ENCODE results near the gene EHD1.

The EHD1 gene

DNA sequence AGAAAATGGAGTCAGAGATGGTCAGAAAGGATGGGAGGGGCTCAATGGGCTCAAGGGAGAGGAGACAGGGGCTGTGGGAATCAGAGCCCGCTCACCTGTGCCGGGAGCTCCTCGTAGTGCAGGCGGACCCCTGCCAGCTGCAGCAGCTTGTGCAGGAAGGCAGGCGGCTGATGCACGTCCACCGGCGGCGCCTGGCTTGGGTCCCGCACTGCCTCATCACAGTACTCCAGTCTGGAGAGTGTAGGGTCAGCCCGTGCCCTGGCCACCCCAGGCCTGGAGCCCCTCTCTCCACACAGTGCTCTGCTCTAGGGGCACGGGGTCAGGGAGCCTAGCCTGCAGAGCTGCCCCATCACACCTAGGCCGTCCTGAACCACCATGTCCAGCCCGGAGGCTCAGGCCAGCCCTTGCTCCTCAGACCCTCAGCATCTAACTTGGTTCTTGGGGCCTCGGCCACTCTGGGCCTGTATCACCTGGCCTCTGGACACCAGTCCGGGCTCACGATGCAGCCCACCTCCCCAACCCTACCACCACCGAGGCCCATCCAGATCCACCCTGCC is 34.8 kb upstream of the EHD1 start:
- Histone ChIP-seq H3K36me3 (ENCODE audit: insufficient read depth, low read length) (no peaks in the 10 kb centered on the region; the same call in 1 of the 2 replicates), H3K4me3 (no peak overlapping the region), H3K9ac (ENCODE audit: insufficient read length) (no peak overlapping the region), H3K27ac (no peak overlapping the region), H3K9me3 (ENCODE audit: low read depth, low read length) (no peaks in the 10 kb centered on the region)
- TF ChIP-seq EZH2 (IDR thresholded peaks at IDR 0.05) (no peak), POLR2AphosphoS5 (IDR thresholded peaks at IDR 0.05; ENCODE audit: borderline replicate concordance, low read depth, low read length) (no peak), FOXP2 (optimal IDR thresholded peaks at IDR 0.05; ENCODE audit: control extremely low read depth, extremely low read length, insufficient read depth) (no peak)
- no peak for DNase-seq (ENCODE audit: low read depth, low spot score)

DNA sequence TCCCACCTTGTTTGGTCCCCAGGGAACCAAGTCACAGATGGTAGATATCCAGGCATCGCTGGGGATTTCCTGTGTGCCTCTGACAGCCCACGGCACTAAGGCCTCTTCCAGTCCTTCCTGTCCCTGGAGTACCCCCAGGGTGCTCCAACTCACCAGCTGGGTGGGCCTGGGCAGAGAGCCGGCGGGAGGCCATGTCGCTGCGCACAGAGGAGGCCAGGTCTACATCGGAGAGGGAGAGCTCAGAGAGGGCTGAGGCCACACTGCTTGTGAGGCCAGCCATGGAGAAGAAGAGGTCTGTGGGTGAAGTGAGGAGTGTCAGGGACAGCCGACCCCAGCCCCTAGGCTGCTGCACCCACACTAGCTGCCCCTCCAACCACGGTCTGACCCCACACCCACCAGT is 33.3 kb upstream of the EHD1 start:
- no peak for DNase-seq (ENCODE audit: low read depth, low spot score)
- no peak overlapping the region for H3K27ac ChIP-seq
- H3K36me3 ChIP-seq (ENCODE audit: insufficient read depth, low read length): no peaks in the 10 kb centered on the region; the same call in 1 of the 2 replicates
- H3K4me3 ChIP-seq: no peak overlapping the region
- no peak overlapping the region for H3K9ac ChIP-seq (ENCODE audit: insufficient read length)
- no peaks in the 10 kb centered on the region for H3K9me3 ChIP-seq (ENCODE audit: low read depth, low read length)
- TF ChIP-seq EZH2 (IDR thresholded peaks at IDR 0.05) (no peak), POLR2AphosphoS5 (IDR thresholded peaks at IDR 0.05; ENCODE audit: borderline replicate concordance, low read depth, low read length) (no peak), FOXP2 (optimal IDR thresholded peaks at IDR 0.05; ENCODE audit: control extremely low read depth, extremely low read length, insufficient read depth) (no peak)

DNA sequence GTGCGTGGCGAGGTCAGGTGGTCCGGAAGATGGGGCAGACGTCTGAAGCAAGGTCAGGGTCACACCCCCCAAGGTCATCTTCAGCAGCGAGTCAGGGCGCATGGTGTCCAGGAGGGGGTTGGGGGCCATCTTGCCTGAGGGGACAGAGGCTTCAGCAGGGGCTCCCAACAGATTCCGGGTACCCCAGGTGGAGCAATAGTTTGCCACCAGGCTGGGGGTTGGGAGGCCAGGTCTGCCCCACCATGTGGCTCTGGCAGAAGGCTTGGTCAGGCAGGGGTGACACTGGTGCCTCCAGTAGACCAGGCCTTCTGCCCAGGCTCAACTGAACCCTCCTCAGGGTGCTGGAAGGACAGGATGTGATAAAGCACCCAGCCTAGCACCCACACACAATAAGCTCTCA is 32.7 kb upstream of the EHD1 start:
- DNase-seq (ENCODE audit: low read depth, low spot score): no peak
- H3K36me3 ChIP-seq (ENCODE audit: insufficient read depth, low read length): no peaks in the 10 kb centered on the region; the same call in 1 of the 2 replicates
- H3K9me3 ChIP-seq (ENCODE audit: low read depth, low read length): no peaks in the 10 kb centered on the region
- no peak overlapping the region for H3K4me3 ChIP-seq
- H3K9ac ChIP-seq (ENCODE audit: insufficient read length): no peak overlapping the region
- no peak overlapping the region for H3K27ac ChIP-seq
- TF ChIP-seq EZH2 (IDR thresholded peaks at IDR 0.05) (no peak), POLR2AphosphoS5 (IDR thresholded peaks at IDR 0.05; ENCODE audit: borderline replicate concordance, low read depth, low read length) (no peak), FOXP2 (optimal IDR thresholded peaks at IDR 0.05; ENCODE audit: control extremely low read depth, extremely low read length, insufficient read depth) (no peak)

DNA sequence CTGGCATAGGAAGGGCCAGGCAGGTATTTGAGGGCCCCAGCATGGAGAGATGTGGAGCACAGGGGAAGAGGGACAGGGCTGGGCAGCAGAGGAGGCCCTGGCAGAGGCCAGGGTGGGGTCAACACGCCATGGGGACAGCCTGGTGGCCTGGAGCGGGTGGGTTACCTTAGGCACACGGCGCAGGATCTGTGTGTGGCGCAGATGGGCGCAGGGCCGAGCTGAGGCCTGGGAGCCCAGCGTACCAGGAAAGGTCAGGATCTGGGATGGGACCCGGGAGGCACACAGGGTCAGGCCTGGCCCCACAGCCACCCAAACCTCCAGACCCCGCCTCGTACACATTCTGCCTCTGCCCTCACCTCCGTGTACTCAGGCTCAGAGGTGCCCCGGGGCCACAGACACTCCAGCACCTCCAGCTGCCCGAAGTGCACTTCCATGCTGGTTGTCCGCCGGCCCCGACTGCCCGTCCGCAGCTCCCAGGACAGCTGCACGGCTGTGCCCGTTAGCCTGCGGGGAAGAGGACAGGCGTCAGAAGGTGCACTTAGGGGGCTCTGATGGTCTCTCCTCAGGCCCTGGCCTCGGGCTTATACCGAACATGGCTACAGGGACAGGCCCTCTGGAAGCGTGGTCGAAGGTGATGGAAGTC is 32.2 kb upstream of the EHD1 start:
- no peaks in the 10 kb centered on the region for H3K9me3 ChIP-seq (ENCODE audit: low read depth, low read length)
- H3K36me3 ChIP-seq (ENCODE audit: insufficient read depth, low read length): no peaks in the 10 kb centered on the region; the same call in 1 of the 2 replicates
- TF ChIP-seq EZH2 (IDR thresholded peaks at IDR 0.05): no peak
- no peak for TF ChIP-seq FOXP2 (optimal IDR thresholded peaks at IDR 0.05; ENCODE audit: control extremely low read depth, extremely low read length, insufficient read depth)
- TF ChIP-seq POLR2AphosphoS5 (IDR thresholded peaks at IDR 0.05; ENCODE audit: borderline replicate concordance, low read depth, low read length): no peak
- no peak for DNase-seq (ENCODE audit: low read depth, low spot score)
- no peak overlapping the region for H3K4me3 ChIP-seq
- no peak overlapping the region for H3K27ac ChIP-seq
- H3K9ac ChIP-seq (ENCODE audit: insufficient read length): no peak overlapping the region

DNA sequence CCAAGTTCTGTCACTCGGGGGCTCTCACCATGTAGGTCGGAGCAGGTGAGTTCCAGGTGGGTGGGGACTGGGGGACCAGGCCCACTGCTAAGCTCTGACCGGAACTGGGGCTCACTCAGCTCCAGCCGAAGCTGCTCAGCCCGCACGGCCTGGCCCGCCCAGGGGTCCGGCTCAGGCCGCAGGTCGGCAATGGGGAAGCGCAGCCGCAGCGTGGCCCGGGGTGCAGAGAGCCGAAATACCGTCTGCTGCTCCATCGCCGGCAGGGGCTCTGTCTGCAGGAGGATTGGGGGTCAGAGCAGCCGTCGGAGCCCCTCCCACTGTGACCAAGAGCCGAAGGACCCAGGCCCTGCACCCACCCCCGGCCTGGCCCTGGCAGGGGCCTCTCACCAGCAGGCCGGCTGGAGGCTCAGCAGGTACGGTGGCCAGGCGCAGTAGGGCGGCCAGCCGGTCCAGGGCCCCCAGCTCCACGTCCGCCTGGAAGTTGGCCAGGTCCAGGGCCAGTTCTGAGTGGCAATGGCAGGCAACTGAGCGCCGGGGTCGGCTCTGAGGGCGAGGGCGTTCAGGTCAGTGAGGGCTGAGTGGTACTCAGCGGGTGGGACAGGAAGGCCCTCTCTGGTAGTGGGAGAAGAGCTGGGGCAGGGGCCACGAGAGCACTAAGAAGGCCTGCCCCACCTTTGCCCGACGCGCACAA is 31.4 kb upstream of the EHD1 start:
- H3K4me3 ChIP-seq: no peak overlapping the region
- TF ChIP-seq EZH2 (IDR thresholded peaks at IDR 0.05) (no peak), FOXP2 (optimal IDR thresholded peaks at IDR 0.05; ENCODE audit: control extremely low read depth, extremely low read length, insufficient read depth) (no peak), POLR2AphosphoS5 (IDR thresholded peaks at IDR 0.05; ENCODE audit: borderline replicate concordance, low read depth, low read length) (no peak)
- no peak overlapping the region for H3K27ac ChIP-seq
- no peaks in the 10 kb centered on the region for H3K9me3 ChIP-seq (ENCODE audit: low read depth, low read length)
- peaks cover 4% of the 10 kb centered on the region for H3K36me3 ChIP-seq (ENCODE audit: insufficient read depth, low read length)
- no peak for DNase-seq (ENCODE audit: low read depth, low spot score)
- H3K9ac ChIP-seq (ENCODE audit: insufficient read length): no peak overlapping the region

DNA sequence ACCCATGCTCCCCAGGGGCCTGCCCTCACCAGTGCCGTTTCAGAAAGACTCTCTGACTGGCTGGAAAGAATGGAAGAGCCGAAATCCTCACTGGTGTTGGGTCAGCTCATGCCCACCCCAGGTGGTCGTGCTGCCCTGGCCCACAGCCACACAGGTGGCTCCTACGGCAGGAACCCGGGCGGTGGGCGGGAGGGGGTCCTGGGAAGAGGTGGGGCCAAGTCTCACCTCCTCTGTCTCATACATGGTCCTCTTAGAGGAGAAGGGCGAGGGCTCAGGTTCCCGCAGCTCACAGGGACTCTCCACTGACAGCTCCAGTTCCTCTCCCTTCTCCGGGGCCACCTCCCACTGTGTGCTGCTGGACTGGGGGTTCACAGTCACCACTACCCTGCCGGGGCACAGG is 30.3 kb upstream of the EHD1 start:
- H3K9ac ChIP-seq (ENCODE audit: insufficient read length): no peak overlapping the region
- no peak overlapping the region for H3K27ac ChIP-seq
- TF ChIP-seq FOXP2 (optimal IDR thresholded peaks at IDR 0.05; ENCODE audit: control extremely low read depth, extremely low read length, insufficient read depth): no peak
- no peak for TF ChIP-seq POLR2AphosphoS5 (IDR thresholded peaks at IDR 0.05; ENCODE audit: borderline replicate concordance, low read depth, low read length)
- no peak for TF ChIP-seq EZH2 (IDR thresholded peaks at IDR 0.05)
- H3K36me3 ChIP-seq (ENCODE audit: insufficient read depth, low read length): peaks cover 4% of the 10 kb centered on the region
- no peaks in the 10 kb centered on the region for H3K9me3 ChIP-seq (ENCODE audit: low read depth, low read length)
- no peak for DNase-seq (ENCODE audit: low read depth, low spot score)
- H3K4me3 ChIP-seq: no peak overlapping the region

DNA sequence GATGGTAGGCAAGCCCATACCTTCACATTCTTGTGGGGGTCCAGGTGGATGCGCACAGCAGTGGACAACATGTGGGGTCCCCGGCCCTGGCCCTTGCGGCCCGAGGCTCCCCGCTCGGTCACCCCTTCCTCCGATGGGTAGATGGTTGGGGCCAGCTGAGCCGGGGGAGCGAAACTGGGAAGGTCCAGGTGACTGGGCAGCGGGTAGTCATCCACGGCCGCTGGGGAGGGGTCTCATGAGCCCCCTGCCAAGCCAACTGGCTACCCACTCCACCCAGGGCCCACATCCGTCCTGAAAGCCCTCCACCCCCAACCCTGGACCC is 27.9 kb upstream of the EHD1 start:
- Histone ChIP-seq H3K4me3 (no peak overlapping the region), H3K27ac (no peak overlapping the region), H3K9me3 (ENCODE audit: low read depth, low read length) (no peaks in the 10 kb centered on the region), H3K36me3 (ENCODE audit: insufficient read depth, low read length) (peaks cover 4% of the 10 kb centered on the region), H3K9ac (ENCODE audit: insufficient read length) (no peak overlapping the region)
- TF ChIP-seq POLR2AphosphoS5 (IDR thresholded peaks at IDR 0.05; ENCODE audit: borderline replicate concordance, low read depth, low read length) (no peak), EZH2 (IDR thresholded peaks at IDR 0.05) (no peak), FOXP2 (optimal IDR thresholded peaks at IDR 0.05; ENCODE audit: control extremely low read depth, extremely low read length, insufficient read depth) (no peak)
- no peak for DNase-seq (ENCODE audit: low read depth, low spot score)

DNA sequence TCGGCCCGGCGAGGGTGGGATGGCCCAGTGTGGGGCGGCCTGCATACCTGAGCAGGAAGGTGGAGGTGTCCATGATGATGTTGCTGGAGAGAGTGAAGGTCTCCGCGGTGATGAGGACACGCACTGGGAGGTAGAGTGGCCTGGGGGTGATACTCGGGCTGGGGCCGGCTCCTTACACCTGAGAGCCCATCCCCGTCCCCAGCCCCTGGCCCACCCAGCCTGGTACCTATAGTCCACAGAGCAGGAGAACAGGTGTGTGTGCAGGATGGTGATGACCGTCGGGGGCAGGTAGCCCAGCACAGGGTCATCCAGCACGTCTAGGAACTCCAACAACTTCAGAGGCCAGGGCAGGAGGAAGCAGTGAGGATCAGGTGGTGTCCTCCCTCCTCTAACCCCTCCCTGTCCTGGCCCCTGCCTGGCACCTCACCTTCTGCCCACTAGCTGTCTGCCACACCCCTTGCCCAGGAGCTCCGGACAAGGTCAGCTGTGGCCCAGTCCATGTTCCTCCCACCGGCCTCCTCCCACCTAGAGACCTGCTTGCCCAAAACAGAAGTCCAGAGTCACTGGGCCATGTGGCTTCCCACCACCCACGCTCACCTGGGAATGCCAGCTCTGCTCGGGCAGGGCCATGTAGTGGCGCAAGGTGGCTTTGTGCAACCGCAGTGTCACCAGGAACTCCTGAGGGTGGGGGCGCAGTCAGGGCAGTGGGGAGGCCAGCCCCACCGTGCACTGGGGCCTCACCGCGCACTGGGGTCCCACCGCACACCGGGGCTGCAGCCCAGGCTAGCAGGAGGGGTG is 27.3 kb upstream of the EHD1 start:
- peaks cover 4% of the 10 kb centered on the region for H3K36me3 ChIP-seq (ENCODE audit: insufficient read depth, low read length)

More for the DNA sequence above, 27.3 kb upstream of the EHD1 start:
- no peak overlapping the region for H3K27ac ChIP-seq
- H3K4me3 ChIP-seq: no peak overlapping the region
- H3K9me3 ChIP-seq (ENCODE audit: low read depth, low read length): no peaks in the 10 kb centered on the region
- no peak for DNase-seq (ENCODE audit: low read depth, low spot score)
- no peak overlapping the region for H3K9ac ChIP-seq (ENCODE audit: insufficient read length)
- no peak for TF ChIP-seq EZH2 (IDR thresholded peaks at IDR 0.05)
- TF ChIP-seq FOXP2 (optimal IDR thresholded peaks at IDR 0.05; ENCODE audit: control extremely low read depth, extremely low read length, insufficient read depth): no peak
- TF ChIP-seq POLR2AphosphoS5 (IDR thresholded peaks at IDR 0.05; ENCODE audit: borderline replicate concordance, low read depth, low read length): no peak
